HCT116 (cell line): ENCODE data around the gene ADGRB2. TPM values are rescaled to one million over a fixed set of nuclear protein-coding genes. Genes with fewer than 3 reads are reported as not detected.

Source experiments
- ATAC-seq: fragments of 200-7000 bp; cut with Tn5 transposase; 2 replicates; pipeline ENCODE4 v1.9.1; 2020; ENCODE audit warnings: mild to moderate bottlenecking, moderate library complexity
- BruUV-seq: library from RNA; stranded (reverse); fragments of 400-500 nt; replicated peaks from 2 replicates; lab custom pipeline; 2021; lab: Mats Ljungman, UMichigan
- CTCF ChIA-PET: fragments of 300-600 bp; sonication (Branson Sonifier 250); formaldehyde crosslinking; loops from one replicate; lab custom pipeline; 2021; ENCODE audit warnings: antibody characterized with exemption; lab: Charles Lee
- POLR2A ChIA-PET: fragments of 300-600, 350-600 bp; sonication (Branson Sonifier 250); formaldehyde crosslinking; loops from one replicate; lab custom pipeline; 2021; ENCODE audit warnings: antibody characterized with exemption; lab: Charles Lee
- RAD21 ChIA-PET, 2 experiments: fragments of 300-600 bp; sonication (Branson Sonifier 250); formaldehyde crosslinking; loops; one replicate each; lab custom pipeline; 2023; ENCODE audit warnings: low total read pairs in 2 of 2; ENCODE audit not compliant: uncharacterized antibody in 2 of 2, unreplicated experiment in 2 of 2, low non-redundant PET in 1 of 2; lab: Charles Lee
- DNase-seq: peaks from one replicate; pipeline ENCODE4 v3.0.0-alpha.2; 2010; ENCODE audit warnings: low read depth, low spot score
- H2AFZ ChIP-seq: fragments of 200-600 bp; shearing (Covaris generic), sonication (generic); 2 replicates; pipeline ENCODE4 v1.6.1; 2017; ENCODE audit warnings: low read depth, mixed run types, mixed read lengths, antibody characterized with exemption, low read length; ENCODE audit not compliant: poor library complexity, severe bottlenecking
- H3K27ac ChIP-seq: 2 replicates; pipeline ENCODE4 v1.5.1; 2012; ENCODE audit warnings: low read depth, low read length
- H3K27me3 ChIP-seq: fragments of 200-600 bp; sonication (generic); 2 replicates; pipeline ENCODE4 v1.6.1; 2016; ENCODE audit warnings: mixed run types, low read length, mixed read lengths; ENCODE audit not compliant: insufficient read depth
- H3K36me3 ChIP-seq, 2 experiments: fragments of 200-500 bp in 1 of 2; fragments of 200-600 bp in 1 of 2; sonication (Bioruptor generic) in 1 of 2; sonication (generic) in 1 of 2; 2 replicates each; pipeline versions ENCODE4 v1.5.1 to v1.6.1; 2014 to 2016; ENCODE audit warnings: low read length in 2 of 2, inconsistent platforms in 1 of 2, mixed read lengths in 1 of 2, mixed run types in 1 of 2; ENCODE audit not compliant: insufficient read depth in 2 of 2, control insufficient read depth in 1 of 2
- H3K4me1 ChIP-seq, 2 experiments: fragments of 200-600 bp in 1 of 2; sonication (generic) in 1 of 2; 2 replicates each; pipeline versions ENCODE4 v1.5.1 to v1.6.1; 2012 to 2017; ENCODE audit warnings: low read length in 2 of 2, inconsistent platforms in 1 of 2, mild to moderate bottlenecking in 1 of 2, mixed read lengths in 1 of 2, mixed run types in 1 of 2, moderate library complexity in 1 of 2; ENCODE audit not compliant: insufficient read depth in 2 of 2, control insufficient read depth in 1 of 2
- H3K4me2 ChIP-seq: fragments of 200-600 bp; sonication (generic); 2 replicates; pipeline ENCODE4 v1.6.1; 2017; ENCODE audit warnings: mixed run types, low read length, mixed read lengths
- H3K4me3 ChIP-seq, 2 experiments: fragments of 200-600 bp in 1 of 2; sonication (generic) in 1 of 2; replicated peaks in 1 of 2; 2 replicates each; pipeline ENCODE4 v1.5.1; 2011 to 2016; ENCODE audit warnings: low read length in 2 of 2, control low read depth in 1 of 2, low read depth in 1 of 2, mild to moderate bottlenecking in 1 of 2, mixed read lengths in 1 of 2, mixed run types in 1 of 2
- H3K79me2 ChIP-seq: fragments of 200-600 bp; sonication (generic); 2 replicates; pipeline ENCODE4 v1.6.1; 2017; ENCODE audit warnings: mild to moderate bottlenecking, mixed run types, low read length, moderate library complexity, mixed read lengths; ENCODE audit not compliant: insufficient read depth
- H3K9ac ChIP-seq: fragments of 200-600 bp; sonication (generic); 2 replicates; pipeline ENCODE4 v1.6.1; 2016; ENCODE audit warnings: low read length, mixed read lengths
- H3K9me2 ChIP-seq: fragments of 200-600 bp; sonication (generic), shearing (Covaris generic); 2 replicates; pipeline ENCODE4 v1.6.1; 2017; ENCODE audit warnings: mixed run types, mild to moderate bottlenecking, moderate library complexity; ENCODE audit not compliant: insufficient read depth
- H3K9me3 ChIP-seq, 2 experiments: fragments of 200-500 bp in 1 of 2; fragments of 200-600 bp in 1 of 2; sonication (Bioruptor generic) in 1 of 2; sonication (generic) in 1 of 2; 2 replicates each; pipeline ENCODE4 v1.6.1; 2014 to 2017; ENCODE audit warnings: low read length in 2 of 2, mixed read lengths in 2 of 2, inconsistent platforms in 1 of 2, low read depth in 1 of 2, mild to moderate bottlenecking in 1 of 2, mixed run types in 1 of 2, moderate library complexity in 1 of 2; ENCODE audit not compliant: control insufficient read depth in 1 of 2, insufficient read depth in 1 of 2
- H4K20me1 ChIP-seq: fragments of 200-600 bp; sonication (generic), shearing (Covaris generic); 2 replicates; pipeline ENCODE4 v1.6.1; 2017; ENCODE audit warnings: mixed run types, mild to moderate bottlenecking, moderate library complexity; ENCODE audit not compliant: insufficient read depth
- CBX3 ChIP-seq: IDR thresholded peaks from 2 replicates; pipeline ENCODE4 v1.6.1; 2012; ENCODE audit warnings: low read depth
- CEBPB ChIP-seq: IDR thresholded peaks from 2 replicates; pipeline ENCODE4 v1.6.1; 2012; ENCODE audit warnings: low read depth
- CTCF ChIP-seq, 3 experiments: fragments of 200-600 bp in 1 of 3; sonication (generic) in 1 of 3; IDR thresholded peaks in 2 of 3; conservative IDR thresholded peaks in 1 of 3; 2 replicates each; pipeline ENCODE4 v1.5.1; 2012 to 2017; ENCODE audit warnings: low read depth in 2 of 3, low read length in 2 of 3, antibody characterized with exemption in 1 of 3, borderline replicate concordance in 1 of 3, control low read depth in 1 of 3, mild to moderate bottlenecking in 1 of 3, mixed read lengths in 1 of 3, mixed run types in 1 of 3, moderate library complexity in 1 of 3; ENCODE audit not compliant: insufficient read depth in 1 of 3
- ELF1 ChIP-seq: IDR thresholded peaks from 2 replicates; pipeline ENCODE4 v1.6.1; 2012; ENCODE audit warnings: low read depth, borderline replicate concordance
- EZH2 ChIP-seq: fragments of 200-600 bp; sonication (generic); IDR thresholded peaks from 2 replicates; pipeline ENCODE4 v1.6.1; 2017; ENCODE audit warnings: antibody characterized with exemption, mixed run types
- EZH2phosphoT487 ChIP-seq: fragments of 200-600 bp; IDR thresholded peaks from 2 replicates; pipeline ENCODE4 v1.6.1; 2018; ENCODE audit warnings: antibody characterized with exemption, borderline replicate concordance
- JUND ChIP-seq: IDR thresholded peaks from 2 replicates; pipeline ENCODE4 v1.6.1; 2012
- MAX ChIP-seq: IDR thresholded peaks from 2 replicates; pipeline ENCODE4 v1.6.1; 2012
- SRF ChIP-seq: IDR thresholded peaks from 2 replicates; pipeline ENCODE4 v1.6.1; 2012; ENCODE audit warnings: low read depth
- ZNF274 ChIP-seq: fragments of 200-500 bp; sonication (Bioruptor generic); IDR thresholded peaks from 2 replicates; pipeline ENCODE4 v1.6.1; 2014; ENCODE audit warnings: mild to moderate bottlenecking, low read depth, low read length, inconsistent platforms
- intact Hi-C: fragments of 100-400 bp; cut with micrococcal nuclease; formaldehyde crosslinking; loops from 2 replicates; pipeline ENCODE4 v1.10.0; 2022
- total RNA-seq: library from RNA; stranded (reverse); gene quantifications from one replicate; pipeline ENCODE4 v1.2.1, GENCODE V29; 2021; ENCODE audit not compliant: unreplicated experiment

The ADGRB2 gene
- total RNA-seq, 1 experiment from 2014 or later, result 10.1 TPM

GRCh38 chr1:31744165-31744888 is 19.8 kb downstream of the ADGRB2 start:
- Histone ChIP-seq H3K9ac (no peak overlapping the region), H3K79me2 (no peaks in the 10 kb centered on the region), H3K9me2 (no peaks in the 10 kb centered on the region), H2AFZ (no peak overlapping the region), H3K4me3 (no peak overlapping the region), H3K9me3 (no peaks in the 10 kb centered on the region), H3K27ac (no peak overlapping the region), H3K4me1 (peaks cover 7 to 14% of the 10 kb centered on the region in 2 experiments), H3K4me2 (no peak overlapping the region), H3K27me3 (no peaks in the 10 kb centered on the region), H3K36me3 (no peaks in the 10 kb centered on the region), H4K20me1 (no peaks in the 10 kb centered on the region)
- ChIA-PET RAD21 (interaction anchor here in 1 of 2 experiments (1.8 kb wide), 1 partner anchor 80 kb away, joined by 10 read pairs; no protein-coding TSS in a partner anchor), CTCF (interaction anchor here (0.6 to 1.2 kb wide), 2 partner anchors 17 to 45 kb away, joined by 3 to 4 read pairs; no protein-coding TSS in a partner anchor), POLR2A (no interaction called here)
- no peak for ATAC-seq
- TF ChIP-seq CEBPB (no peak), ELF1 (no peak), ZNF274 (no peak), CBX3 (no peak), MAX (no peak), SRF (no peak), CTCF (IDR thresholded peaks at IDR 0.05 in 2 of 3, conservative IDR thresholded peaks at IDR 0.05 in 1 of 3; ENCODE audit: borderline replicate concordance in 1 of 3, insufficient read depth in 1 of 3, low read depth in 2 of 3, low read length in 2 of 3) (no peak), EZH2phosphoT487 (no peak), JUND (no peak), EZH2 (no peak)
- no TSS peak for BruUV-seq
- intact Hi-C loops, result no loop called here
- no peak for DNase-seq
